ENCODE data around the gene SHC1.

- TF ChIP-seq POLR2A (IDR thresholded peaks at IDR 0.05; ENCODE audit: low read length) (no peak), GATA1 (IDR thresholded peaks at IDR 0.05; ENCODE audit: low read depth, low read length) (no peak)
Observed at GRCh38 chr1:154948079-154948478, 22.5 kb downstream of the SHC1 start.

All from erythroblast (primary cell).